OCI-LY7 (cell line): ENCODE results near the gene FLAD1. TPM values are rescaled to one million over a fixed set of nuclear protein-coding genes. Genes with fewer than 3 reads are reported as not detected.

Experiments used
- BruUV-seq: library from RNA; stranded (reverse); fragments of 400-500 nt; replicated peaks from 2 replicates; lab custom pipeline; 2021; lab: Mats Ljungman, UMichigan
- CTCF ChIA-PET: fragments of 300-600 bp; sonication (Branson Sonifier 250); formaldehyde crosslinking; loops from one replicate; lab custom pipeline; 2022; ENCODE audit warnings: antibody characterized with exemption; ENCODE audit not compliant: unreplicated experiment; lab: Charles Lee
- POLR2A ChIA-PET: fragments of 300-600 bp; sonication (Branson Sonifier 250); formaldehyde crosslinking; loops from one replicate; lab custom pipeline; 2022; ENCODE audit warnings: antibody characterized with exemption; lab: Charles Lee
- DNase-seq: peaks from one replicate; pipeline ENCODE4 v3.0.0-alpha.2; 2015; ENCODE audit warnings: low spot score
- H2AFZ ChIP-seq: fragments of 200-600 bp; sonication (generic), shearing (Covaris generic); 2 replicates; pipeline ENCODE4 v1.6.1; 2014; ENCODE audit warnings: mild to moderate bottlenecking, antibody characterized with exemption, low read length, moderate library complexity
- H3K27ac ChIP-seq: fragments of 200-600 bp; sonication (generic); 2 replicates; pipeline ENCODE4 v1.5.1; 2014; ENCODE audit warnings: mixed run types, low read depth, mild to moderate bottlenecking, moderate library complexity, low read length, inconsistent platforms; ENCODE audit not compliant: poor library complexity, severe bottlenecking
- H3K36me3 ChIP-seq: fragments of 200-600 bp; sonication (generic); 2 replicates; pipeline ENCODE4 v1.6.1; 2014; ENCODE audit warnings: mild to moderate bottlenecking, antibody characterized with exemption, low read length, moderate library complexity, mixed read lengths; ENCODE audit not compliant: insufficient read depth
- H3K4me1 ChIP-seq: fragments of 200-600 bp; sonication (generic); 2 replicates; pipeline ENCODE4 v1.5.1; 2014; ENCODE audit warnings: mild to moderate bottlenecking, low read length; ENCODE audit not compliant: insufficient read depth, poor library complexity, severe bottlenecking
- H3K4me2 ChIP-seq: fragments of 200-600 bp; sonication (generic); 2 replicates; pipeline ENCODE4 v1.6.1; 2014; ENCODE audit warnings: mild to moderate bottlenecking, low read length
- H3K4me3 ChIP-seq: fragments of 200-600 bp; sonication (generic); 2 replicates; pipeline ENCODE4 v1.5.1; 2014; ENCODE audit warnings: mild to moderate bottlenecking, low read depth, low read length; ENCODE audit not compliant: poor library complexity, severe bottlenecking
- H3K79me2 ChIP-seq: fragments of 200-600 bp; sonication (generic); 2 replicates; pipeline ENCODE4 v1.6.1; 2016; ENCODE audit warnings: low read depth, mild to moderate bottlenecking, low read length, moderate library complexity, mixed read lengths; ENCODE audit not compliant: insufficient read depth
- H3K9me2 ChIP-seq: fragments of 200-600 bp; sonication (generic); 2 replicates; pipeline ENCODE4 v1.6.1; 2016; ENCODE audit warnings: mild to moderate bottlenecking, low read length, mixed read lengths; ENCODE audit not compliant: insufficient read depth
- H3K9me3 ChIP-seq: fragments of 200-600 bp; sonication (generic); 2 replicates; pipeline ENCODE4 v1.6.1; 2014; ENCODE audit warnings: mild to moderate bottlenecking, mixed run types, low read length, mixed read lengths
- H4K20me1 ChIP-seq: fragments of 200-600 bp; sonication (generic); 2 replicates; pipeline ENCODE4 v1.6.1; 2014; ENCODE audit warnings: mild to moderate bottlenecking, antibody characterized with exemption, low read length, moderate library complexity, mixed read lengths; ENCODE audit not compliant: insufficient read depth
- CTCF ChIP-seq: fragments of 200-600 bp; sonication (generic); conservative IDR thresholded peaks from 2 replicates; pipeline ENCODE4 v1.5.1; 2014; ENCODE audit warnings: mild to moderate bottlenecking, antibody characterized with exemption, low read length, moderate library complexity, mixed read lengths
- EZH2phosphoT487 ChIP-seq: fragments of 200-600 bp; sonication (generic); IDR thresholded peaks from 2 replicates; pipeline ENCODE4 v1.6.1; 2018; ENCODE audit warnings: low read depth, borderline replicate concordance, mild to moderate bottlenecking, mixed run types, antibody characterized with exemption, low read length, moderate library complexity, mixed read lengths
- intact Hi-C: fragments of 100-400 bp; cut with micrococcal nuclease; formaldehyde crosslinking; loops from one replicate; pipeline ENCODE4 v1.10.0; 2022; ENCODE audit not compliant: unreplicated experiment
- total RNA-seq, 2 experiments: library from RNA; depleted of rRNA in 1 of 2; stranded (reverse); fragments of >200 nt in 1 of 2; shearing (Covaris generic) in 1 of 2; gene quantifications; 2 replicates each; pipeline ENCODE4 v1.2.3, GENCODE V29; 2014 to 2022

The FLAD1 gene
- total RNA-seq, 2 experiments from 2014 or later = 52.7 to 57.9 TPM

GRCh38 chr1:154948079-154948478, 35.1 kb upstream of the FLAD1 start:
- Histone ChIP-seq H2AFZ (no peak overlapping the region), H3K4me1 (peaks cover 56% of the 10 kb centered on the region), H3K9me3 (no peaks in the 10 kb centered on the region), H3K4me3 (no peak overlapping the region), H3K36me3 (peaks cover 35% of the 10 kb centered on the region), H3K27ac (no peak overlapping the region), H4K20me1 (no peaks in the 10 kb centered on the region), H3K4me2 (no peak overlapping the region), H3K9me2 (no peaks in the 10 kb centered on the region), H3K79me2 (peaks cover 10% of the 10 kb centered on the region; the same call in 1 of the 2 replicates)
- intact Hi-C loops = no loop called here
- no peak for TF ChIP-seq CTCF
- TF ChIP-seq EZH2phosphoT487 = no peak
- ChIA-PET POLR2A (no interaction called here), CTCF (no interaction called here)
- no TSS peak for BruUV-seq
- DNase-seq = no peak

- Histone ChIP-seq H3K4me2 (peak overlapping the region; percentile 85), H2AFZ (peak overlapping the region; percentile 37; the same call in 1 of the 2 replicates), H3K79me2 (peaks cover 26% of the 10 kb centered on the region; the same call in 1 of the 2 replicates), H3K36me3 (peaks cover 17% of the 10 kb centered on the region), H3K9me3 (no peaks in the 10 kb centered on the region), H3K9me2 (no peaks in the 10 kb centered on the region), H3K27ac (peak overlapping the region; percentile 87), H4K20me1 (no peaks in the 10 kb centered on the region), H3K4me3 (peak overlapping the region; percentile 72), H3K4me1 (peaks cover 63% of the 10 kb centered on the region)
- TF ChIP-seq EZH2phosphoT487 = no peak
- TF ChIP-seq CTCF = 0 out of 2 replicates have a peak, but pooled peaks have one; percentile 18
- intact Hi-C loops = no loop called here
- POLR2A ChIA-PET = interaction anchor here (0.6 to 1.0 kb wide), 2 partner anchors 9 to 31 kb away, joined by 3 to 4 read pairs; partner anchors contain the start of gene FLAD1
- DNase-seq = peak; percentile 80
- no TSS peak for BruUV-seq
- CTCF ChIA-PET = interaction anchor here (0.6 kb wide), 1 partner anchor 82 kb away, joined by 4 read pairs; the partner anchor contains the start of gene KCNN3
Measured at GRCh38 chr1:154951901-154952657, 31.1 kb upstream of the FLAD1 start.

- intact Hi-C loops = no loop called here
- BruUV-seq = no TSS peak
- Histone ChIP-seq H3K4me1 (peaks cover 66% of the 10 kb centered on the region), H3K9me3 (no peaks in the 10 kb centered on the region), H3K79me2 (peaks cover 26% of the 10 kb centered on the region; the same call in 1 of the 2 replicates), H3K27ac (peak overlapping the region; percentile 87), H4K20me1 (no peaks in the 10 kb centered on the region), H3K4me2 (peak overlapping the region; percentile 85), H2AFZ (no peak overlapping the region), H3K36me3 (peaks cover 17% of the 10 kb centered on the region), H3K4me3 (peak overlapping the region; percentile 72), H3K9me2 (no peaks in the 10 kb centered on the region)
- CTCF ChIA-PET = interaction anchor here (3.4 kb wide), 1 partner anchor 8 kb away, joined by 13 read pairs; no protein-coding TSS in a partner anchor
- POLR2A ChIA-PET = interaction anchor here (0.6 to 1.1 kb wide), 2 partner anchors 16 to 31 kb away, joined by 3 read pairs; partner anchors contain the start of genes FLAD1 and PMVK
- no peak for TF ChIP-seq EZH2phosphoT487
- TF ChIP-seq CTCF = no peak
- no peak for DNase-seq
Measured at GRCh38 chr1:154952664-154953063, 30.5 kb upstream of the FLAD1 start.
